ENCODE data around the gene MMP23B.

- TF ChIP-seq CTCF (conservative IDR thresholded peaks at IDR 0.05) (no peak), EZH2 (IDR thresholded peaks at IDR 0.05; ENCODE audit: low read depth) (no peak)
These were observed 31.8 kb upstream of the MMP23B start, which contains the start of gene FNDC10 for GRCh38 chr1:1599935-1600860.

Measured in PC-9 (cell line).